Smooth muscle cell (in vitro differentiated cells): ENCODE measurements around the gene SGCA. TPM values are rescaled to one million over a fixed set of nuclear protein-coding genes. Genes with fewer than 3 reads are reported as not detected.
A peak's percentile ranks its signal among the peaks of the same experiment; 100 is the strongest.

ENCODE experiments used
- DNase-seq: peaks from one replicate; lab custom pipeline; 2025; ENCODE audit not compliant: unreplicated experiment; lab: John Stamatoyannopoulos, UW
- H2AFZ ChIP-seq: fragments of 200-600 bp; sonication (generic); 2 replicates; pipeline ENCODE4 v1.6.0; 2016; ENCODE audit warnings: antibody characterized with exemption, low read depth, mild to moderate bottlenecking
- H3F3A ChIP-seq: fragments of 200-600 bp; sonication (generic); 2 replicates; pipeline ENCODE4 v1.6.0; 2017; ENCODE audit warnings: antibody characterized with exemption, low read depth
- H3K27ac ChIP-seq: fragments of 200-600 bp; sonication (generic); 2 replicates; pipeline ENCODE4 v1.5.1; 2016; ENCODE audit warnings: low read depth, mild to moderate bottlenecking
- H3K27me3 ChIP-seq: fragments of 200-600 bp; sonication (generic); 2 replicates; pipeline ENCODE4 v1.6.1; 2016; ENCODE audit warnings: low read depth, mild to moderate bottlenecking
- H3K36me3 ChIP-seq: fragments of 200-600 bp; sonication (generic); 2 replicates; pipeline ENCODE4 v1.5.1; 2016; ENCODE audit warnings: low read depth
- H3K4me1 ChIP-seq: fragments of 200-600 bp; sonication (generic); 2 replicates; pipeline ENCODE4 v1.5.1; 2016; ENCODE audit warnings: low read depth
- H3K4me2 ChIP-seq: fragments of 200-600 bp; sonication (generic); 2 replicates; pipeline ENCODE4 v1.6.0; 2016; ENCODE audit warnings: mild to moderate bottlenecking
- H3K4me3 ChIP-seq: fragments of 200-600 bp; sonication (generic); 2 replicates; pipeline ENCODE4 v1.5.1; 2016; ENCODE audit warnings: mild to moderate bottlenecking
- H3K79me2 ChIP-seq: fragments of 200-600 bp; sonication (generic); 2 replicates; pipeline ENCODE4 v1.6.0; 2016; ENCODE audit warnings: low read depth, mild to moderate bottlenecking
- H3K9ac ChIP-seq: fragments of 200-600 bp; sonication (generic); 2 replicates; pipeline ENCODE4 v1.6.0; 2016; ENCODE audit warnings: low read depth
- H3K9me3 ChIP-seq: fragments of 200-600 bp; sonication (generic); replicated peaks from 2 replicates; pipeline ENCODE4 v1.5.1; 2016; ENCODE audit warnings: low read depth
- H4K20me1 ChIP-seq: fragments of 200-600 bp; sonication (generic); 2 replicates; pipeline ENCODE4 v1.6.0; 2016; ENCODE audit warnings: low read depth
- CTCF ChIP-seq: fragments of 200-600 bp; sonication (generic); IDR thresholded peaks from 2 replicates; pipeline ENCODE4 v1.5.1; 2017; ENCODE audit warnings: borderline replicate concordance, mild to moderate bottlenecking, antibody characterized with exemption; ENCODE audit not compliant: insufficient read depth, poor library complexity, severe bottlenecking
- WGBS: methylation state at CpG from one replicate; pipeline ENCODE4 v1.1.7; 2016; ENCODE audit warnings: low lambda C conversion rate; 5-methylcytosine and 5-hydroxymethylcytosine counted together
- polyA plus RNA-seq: library from polyadenylated mRNA; unstranded; fragments of >200 nt; fragmentation: Nextera tagmentation; extraction: Ambion mirVana; gene quantifications from 2 replicates; pipeline ENCODE4 v1.2.1, GENCODE V29; 2016
- total RNA-seq: library from RNA; depleted of rRNA; stranded (reverse); fragments of >200 nt; gene quantifications from 2 replicates; pipeline ENCODE4 v1.2.3, GENCODE V29; 2014

SGCA gene
- total and polyA plus RNA-seq, 2 experiments from 2014 or later, result 2.1 TPM; not detected in 1

GRCh38 chr17:50209472-50210239, 43.9 kb downstream of the SGCA start:
- no peaks in the 10 kb centered on the region for H3K27me3 ChIP-seq
- H3K9ac ChIP-seq, result peak overlapping the region; percentile 97
- H3K4me1 ChIP-seq, result peaks cover 64% of the 10 kb centered on the region
- H3F3A ChIP-seq, result peaks cover 22% of the 10 kb centered on the region
- no peaks in the 10 kb centered on the region for H3K79me2 ChIP-seq
- no peak overlapping the region for H3K4me3 ChIP-seq
- no peaks in the 10 kb centered on the region for H3K36me3 ChIP-seq
- H3K4me2 ChIP-seq, result peak overlapping the region; percentile 62
- TF ChIP-seq CTCF, result no peak
- no peaks in the 10 kb centered on the region for H4K20me1 ChIP-seq
- peak; percentile 90 for DNase-seq
- 10% methylated on average over 12 of the region's 16 CpGs for WGBS
- H3K9me3 ChIP-seq, result no peaks in the 10 kb centered on the region
- peak overlapping the region; percentile 99 for H3K27ac ChIP-seq
- H2AFZ ChIP-seq, result no peak overlapping the region

- WGBS, result 2% methylated on average over 23 of the region's 26 CpGs
- H4K20me1 ChIP-seq, result no peaks in the 10 kb centered on the region
- H3K4me3 ChIP-seq, result peak overlapping the region; percentile 16
- no peak for TF ChIP-seq CTCF
- H3K27ac ChIP-seq, result peak overlapping the region; percentile 99
- H3K9ac ChIP-seq, result peak overlapping the region; percentile 97
- no peaks in the 10 kb centered on the region for H3K9me3 ChIP-seq
- no peaks in the 10 kb centered on the region for H3K79me2 ChIP-seq
- peak overlapping the region; percentile 76 for H3K4me2 ChIP-seq
- DNase-seq, result peak; percentile 94
- H2AFZ ChIP-seq, result no peak overlapping the region
- H3F3A ChIP-seq, result peaks cover 24% of the 10 kb centered on the region
- H3K4me1 ChIP-seq, result peaks cover 57% of the 10 kb centered on the region
- no peaks in the 10 kb centered on the region for H3K36me3 ChIP-seq
- no peaks in the 10 kb centered on the region for H3K27me3 ChIP-seq
Observed at GRCh38 chr17:50210240-50211225, 44.7 kb downstream of the SGCA start.

- TF ChIP-seq CTCF, result no peak
- Histone ChIP-seq H3K36me3 (no peaks in the 10 kb centered on the region), H3K79me2 (no peaks in the 10 kb centered on the region), H3K4me3 (no peak overlapping the region), H3K9ac (peak overlapping the region; percentile 97), H3K27me3 (no peaks in the 10 kb centered on the region), H3K9me3 (no peaks in the 10 kb centered on the region), H3K27ac (peak overlapping the region; percentile 99), H4K20me1 (no peaks in the 10 kb centered on the region), H3K4me2 (peak overlapping the region; percentile 76), H3K4me1 (peaks cover 52% of the 10 kb centered on the region), H2AFZ (no peak overlapping the region), H3F3A (peaks cover 30% of the 10 kb centered on the region)
- 64% methylated on average over 9 of the region's 9 CpGs for WGBS
- DNase-seq, result no peak
Observed at GRCh38 chr17:50211249-50212120, 45.7 kb downstream of the SGCA start.
